Loucy (cell line): ENCODE results near the gene C1QTNF8.

Experiments used
- CTCF ChIP-seq: fragments of 200-600 bp; sonication (generic); conservative IDR thresholded peaks from 2 replicates; pipeline ENCODE4 v1.5.1; 2014; ENCODE audit warnings: mild to moderate bottlenecking, antibody characterized with exemption, low read length
- EZH2phosphoT487 ChIP-seq: fragments of 200-600 bp; IDR thresholded peaks from 2 replicates; pipeline ENCODE4 v1.6.1; 2018; ENCODE audit warnings: antibody characterized with exemption, mild to moderate bottlenecking, moderate library complexity, borderline replicate concordance

- TF ChIP-seq CTCF (no peak), EZH2phosphoT487 (no peak)
Observed at GRCh38 chr16:1095450-1096168, 435 bp downstream of the C1QTNF8 start.
